ENCODE measurements around the gene IGDCC3. TPM values are rescaled to one million over a fixed set of nuclear protein-coding genes. Genes with fewer than 3 reads are reported as not detected.

The IGDCC3 gene
- 0.10 and 0.12 TPM in 2 replicates for total RNA-seq (2014; rRNA removed; shearing (Covaris generic))

GRCh38 chr15:65377976-65378366 lies at the start of gene IGDCC3:
TSS of gene IGDCC3 (minus strand) at chr15:65378002. CDS start at chr15:65377788, 214 bp downstream.
- no peak for DNase-seq (ENCODE audit: low spot score)

- no peak for DNase-seq (ENCODE audit: low spot score)
Measured at GRCh38 chr15:65426216-65426853, 48.5 kb upstream of the IGDCC3 start.

GRCh38 chr15:65424683-65425082 lies 46.9 kb upstream of the IGDCC3 start:
- no peak for DNase-seq (ENCODE audit: low spot score)

- DNase-seq (ENCODE audit: low spot score) = peak; percentile 39
Measured at GRCh38 chr15:65423976-65424679, 46.3 kb upstream of the IGDCC3 start.

- DNase-seq (ENCODE audit: low spot score) = no peak
Measured at GRCh38 chr15:65423150-65423975, 45.6 kb upstream of the IGDCC3 start.

GRCh38 chr15:65421360-65422215 lies 43.8 kb upstream of the IGDCC3 start:
- DNase-seq (ENCODE audit: low spot score) = no peak

GRCh38 chr15:65420975-65421359 lies 43.2 kb upstream of the IGDCC3 start:
- no peak for DNase-seq (ENCODE audit: low spot score)

- no peak for DNase-seq (ENCODE audit: low spot score)
Measured at GRCh38 chr15:65418596-65418995, 40.8 kb upstream of the IGDCC3 start.

GRCh38 chr15:65416845-65417416 lies 39.1 kb upstream of the IGDCC3 start:
- no peak for DNase-seq (ENCODE audit: low spot score)

- peak; percentile 13 for DNase-seq (ENCODE audit: low spot score)
Measured at GRCh38 chr15:65414841-65415621, 37.2 kb upstream of the IGDCC3 start.

GRCh38 chr15:65413760-65414144 lies 36.0 kb upstream of the IGDCC3 start:
- DNase-seq (ENCODE audit: low spot score) = no peak

- no peak for DNase-seq (ENCODE audit: low spot score)
Measured at GRCh38 chr15:65413051-65413759, 35.4 kb upstream of the IGDCC3 start.

- no peak for DNase-seq (ENCODE audit: low spot score)
Measured at GRCh38 chr15:65412556-65412955, 34.8 kb upstream of the IGDCC3 start.

GRCh38 chr15:65411465-65412071 lies 33.8 kb upstream of the IGDCC3 start:
- DNase-seq (ENCODE audit: low spot score) = peak; percentile 16

- no peak for DNase-seq (ENCODE audit: low spot score)
Measured at GRCh38 chr15:65410972-65411371, 33.2 kb upstream of the IGDCC3 start.

- DNase-seq (ENCODE audit: low spot score) = no peak
Measured at GRCh38 chr15:65410036-65410435, 32.2 kb upstream of the IGDCC3 start.

- DNase-seq (ENCODE audit: low spot score) = peak; percentile 96
Measured at GRCh38 chr15:65409036-65409631, 31.3 kb upstream of the IGDCC3 start.

- peak; percentile 16 for DNase-seq (ENCODE audit: low spot score)
Measured at GRCh38 chr15:65408324-65409035, 30.7 kb upstream of the IGDCC3 start.

Data from A172 (cell line).